Non-pigmented ciliary epithelial cell (primary cell): ENCODE data around the gene ZNF497.

Source experiments
- DNase-seq: peaks from one replicate; pipeline ENCODE4 v3.0.0-alpha.2; 2010; ENCODE audit warnings: low read depth

The ZNF497 gene

GRCh38 chr19:58367698-58368454 is 5.3 kb upstream of the ZNF497 start:
- DNase-seq, result no peak

GRCh38 chr19:58366585-58367430 is 4.3 kb upstream of the ZNF497 start:
- DNase-seq, result no peak

- no peak for DNase-seq
Measured at GRCh38 chr19:58364146-58364545, 1.6 kb upstream of the ZNF497 start.

GRCh38 chr19:58361900-58362271 is 665 bp downstream of the ZNF497 start:
- no peak for DNase-seq

- no peak for DNase-seq
Measured at GRCh38 chr19:58357481-58358145, 4.9 kb downstream of the ZNF497 start.

GRCh38 chr19:58356766-58357480 is 5.6 kb downstream of the ZNF497 start:
- DNase-seq, result no peak

- DNase-seq, result no peak
Measured at GRCh38 chr19:58355908-58356765, 6.4 kb downstream of the ZNF497 start.

GRCh38 chr19:58355215-58355796 is 7.2 kb downstream of the ZNF497 start:
- no peak for DNase-seq

- DNase-seq, result no peak
Measured at GRCh38 chr19:58354478-58355030, 8.0 kb downstream of the ZNF497 start.

- no peak for DNase-seq
Measured at GRCh38 chr19:58353717-58354477, 8.7 kb downstream of the ZNF497 start.

GRCh38 chr19:58352760-58353671 is 9.5 kb downstream of the ZNF497 start, which contains the start of gene A1BG:
TSS of gene A1BG (minus strand) at chr19:58353492. CDS start at chr19:58353437, 55 bp downstream.
- no peak for DNase-seq

- no peak for DNase-seq
Measured at GRCh38 chr19:58351990-58352755, 10.4 kb downstream of the ZNF497 start.

- no peak for DNase-seq
Measured at GRCh38 chr19:58351558-58351878, 11.0 kb downstream of the ZNF497 start.

GRCh38 chr19:58350871-58351557 is 11.5 kb downstream of the ZNF497 start:
- DNase-seq, result no peak

- no peak for DNase-seq
Measured at GRCh38 chr19:58350001-58350861, 12.3 kb downstream of the ZNF497 start.

GRCh38 chr19:58349590-58349989 is 13.0 kb downstream of the ZNF497 start:
- DNase-seq, result no peak
